Hepatocyte (in vitro differentiated cells): ENCODE measurements around the gene RAPGEF5. TPM values are rescaled to one million over a fixed set of nuclear protein-coding genes. Genes with fewer than 3 reads are reported as not detected.
"Not testable (repeated sequence)": the region's sequence is repeated elsewhere in the genome, so short reads cannot be mapped to it uniquely, and the experiment has no call there.

Experiments used
- DNase-seq: peaks from one replicate; pipeline ENCODE4 v3.0.0-alpha.2; 2016; ENCODE audit warnings: low spot score
- H2AFZ ChIP-seq: fragments of 200-600 bp; sonication (generic); 2 replicates; pipeline ENCODE4 v1.6.0; 2016; ENCODE audit warnings: antibody characterized with exemption, mild to moderate bottlenecking
- H3K27ac ChIP-seq: fragments of 200-600 bp; sonication (generic); 2 replicates; pipeline ENCODE4 v1.5.1; 2016; ENCODE audit warnings: mild to moderate bottlenecking
- H3K27me3 ChIP-seq: fragments of 200-600 bp; sonication (generic); 2 replicates; pipeline ENCODE4 v1.6.1; 2016
- H3K36me3 ChIP-seq: fragments of 200-600 bp; sonication (generic); replicated peaks from 2 replicates; pipeline ENCODE4 v1.5.1; 2016; ENCODE audit warnings: low read depth; ENCODE audit not compliant: insufficient read depth
- H3K4me1 ChIP-seq: fragments of 200-600 bp; sonication (generic); 2 replicates; pipeline ENCODE4 v1.5.1; 2016; ENCODE audit warnings: mild to moderate bottlenecking, moderate library complexity; ENCODE audit not compliant: insufficient read depth
- H3K4me2 ChIP-seq: fragments of 200-600 bp; sonication (generic); 2 replicates; pipeline ENCODE4 v1.6.0; 2016
- H3K4me3 ChIP-seq: fragments of 200-600 bp; sonication (generic); 2 replicates; pipeline ENCODE4 v1.5.1; 2016; ENCODE audit warnings: mild to moderate bottlenecking
- H3K79me2 ChIP-seq: fragments of 200-600 bp; sonication (generic); 2 replicates; pipeline ENCODE4 v1.6.0; 2017; ENCODE audit warnings: mild to moderate bottlenecking
- H3K9me2 ChIP-seq: fragments of 200-600 bp; sonication (generic); replicated peaks from 2 replicates; pipeline ENCODE4 v1.6.0; 2017; ENCODE audit warnings: mild to moderate bottlenecking; ENCODE audit not compliant: insufficient read depth
- H3K9me3 ChIP-seq: fragments of 200-600 bp; sonication (generic); 2 replicates; pipeline ENCODE4 v1.5.1; 2016; ENCODE audit warnings: low read depth, mild to moderate bottlenecking
- H4K20me1 ChIP-seq: fragments of 200-600 bp; sonication (generic); 2 replicates; pipeline ENCODE4 v1.6.0; 2016; ENCODE audit warnings: mild to moderate bottlenecking; ENCODE audit not compliant: insufficient read depth, poor library complexity, severe bottlenecking
- EZH2 ChIP-seq: fragments of 200-600 bp; sonication (generic); IDR thresholded peaks from 2 replicates; pipeline ENCODE4 v1.6.1; 2016; ENCODE audit warnings: antibody characterized with exemption, mild to moderate bottlenecking, borderline replicate concordance
- EZH2phosphoT487 ChIP-seq: fragments of 200-600 bp; sonication (generic); IDR thresholded peaks from one replicate; pipeline ENCODE4 v1.6.1; 2018; ENCODE audit warnings: antibody characterized with exemption, mild to moderate bottlenecking, low read depth, moderate library complexity; ENCODE audit not compliant: unreplicated experiment, severe bottlenecking
- WGBS: methylation state at CpG from one replicate; pipeline ENCODE4 v1.1.6; 2016; ENCODE audit warnings: low lambda C conversion rate; ENCODE audit errors: missing lambda C conversion rate; 5-methylcytosine and 5-hydroxymethylcytosine counted together
- polyA plus RNA-seq: library from polyadenylated mRNA; unstranded; fragments of >200 nt; fragmentation: Nextera tagmentation; extraction: Ambion mirVana; gene quantifications from 2 replicates; pipeline ENCODE4 v1.2.1, GENCODE V29; 2016
- total RNA-seq: library from RNA; depleted of rRNA; stranded (reverse); fragments of >200 nt; gene quantifications from 2 replicates; pipeline ENCODE4 v1.2.3, GENCODE V29; 2014
- TF ChIP-seq, protein P1 (sequence below): fragments of 200-600 bp; sonication (generic); IDR thresholded peaks from 2 replicates; pipeline ENCODE4 v1.5.1; 2016; ENCODE audit warnings: antibody characterized with exemption, mild to moderate bottlenecking; ENCODE audit not compliant: poor library complexity

Gene RAPGEF5
- total and polyA plus RNA-seq, 2 experiments from 2014 or later = 5.2 to 14.5 TPM

DNA sequence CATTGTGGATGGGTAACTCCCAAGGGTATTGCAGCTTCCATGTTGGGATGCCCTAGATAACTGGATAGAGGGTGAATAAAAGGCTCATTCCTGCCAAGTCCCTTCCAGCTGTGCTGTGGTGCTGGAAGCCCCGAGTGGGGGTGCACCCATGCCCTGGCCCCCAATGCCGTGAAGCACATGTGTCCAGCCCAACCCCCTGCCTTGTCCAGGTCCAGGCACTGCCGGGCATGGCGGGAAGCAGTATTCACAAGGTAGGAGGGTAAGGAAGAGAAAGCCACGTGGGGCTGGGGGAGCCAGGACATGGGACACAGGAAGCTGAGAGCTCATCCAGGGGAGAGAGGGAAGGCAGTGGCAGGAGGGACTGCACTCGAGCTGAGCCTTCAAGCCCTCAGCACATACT lies 263.0 kb downstream of the RAPGEF5 start:
- Histone ChIP-seq H3K27me3 (no peaks in the 10 kb centered on the region), H3K79me2 (no peaks in the 10 kb centered on the region), H3K36me3 (no peaks in the 10 kb centered on the region), H3K9me3 (no peaks in the 10 kb centered on the region), H3K4me2 (no peak overlapping the region), H3K4me3 (no peak overlapping the region), H3K27ac (no peak overlapping the region), H3K4me1 (no peaks in the 10 kb centered on the region), H4K20me1 (no peaks in the 10 kb centered on the region), H3K9me2 (no peaks in the 10 kb centered on the region), H2AFZ (no peak overlapping the region)
- DNase-seq = no peak
- TF ChIP-seq EZH2phosphoT487 (no peak), EZH2 (no peak)
- TF ChIP-seq, protein P1, sequence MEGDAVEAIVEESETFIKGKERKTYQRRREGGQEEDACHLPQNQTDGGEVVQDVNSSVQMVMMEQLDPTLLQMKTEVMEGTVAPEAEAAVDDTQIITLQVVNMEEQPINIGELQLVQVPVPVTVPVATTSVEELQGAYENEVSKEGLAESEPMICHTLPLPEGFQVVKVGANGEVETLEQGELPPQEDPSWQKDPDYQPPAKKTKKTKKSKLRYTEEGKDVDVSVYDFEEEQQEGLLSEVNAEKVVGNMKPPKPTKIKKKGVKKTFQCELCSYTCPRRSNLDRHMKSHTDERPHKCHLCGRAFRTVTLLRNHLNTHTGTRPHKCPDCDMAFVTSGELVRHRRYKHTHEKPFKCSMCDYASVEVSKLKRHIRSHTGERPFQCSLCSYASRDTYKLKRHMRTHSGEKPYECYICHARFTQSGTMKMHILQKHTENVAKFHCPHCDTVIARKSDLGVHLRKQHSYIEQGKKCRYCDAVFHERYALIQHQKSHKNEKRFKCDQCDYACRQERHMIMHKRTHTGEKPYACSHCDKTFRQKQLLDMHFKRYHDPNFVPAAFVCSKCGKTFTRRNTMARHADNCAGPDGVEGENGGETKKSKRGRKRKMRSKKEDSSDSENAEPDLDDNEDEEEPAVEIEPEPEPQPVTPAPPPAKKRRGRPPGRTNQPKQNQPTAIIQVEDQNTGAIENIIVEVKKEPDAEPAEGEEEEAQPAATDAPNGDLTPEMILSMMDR = no peak
- WGBS = 75% methylated on average over 6 of the region's 6 CpGs

DNA sequence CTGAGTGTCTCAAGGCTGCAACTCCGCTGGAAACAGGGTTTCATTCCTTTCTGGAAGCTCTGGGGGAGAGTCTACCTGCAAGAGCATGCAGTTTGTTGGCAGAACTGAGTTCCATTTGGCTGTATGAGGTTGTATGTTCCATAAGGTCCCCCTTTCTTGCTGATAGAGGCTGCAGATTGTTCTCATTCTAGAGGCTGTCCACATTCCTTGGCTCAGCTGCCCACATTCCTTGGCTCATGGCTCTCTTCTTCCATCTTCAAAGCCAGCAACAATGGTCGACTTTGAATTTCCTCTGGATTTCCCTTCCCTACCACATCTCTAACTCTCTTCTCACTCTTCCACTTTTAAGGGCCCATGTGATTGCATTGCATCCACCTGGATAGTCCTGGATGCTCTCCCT lies 264.0 kb downstream of the RAPGEF5 start:
- TF ChIP-seq EZH2 (no peak), EZH2phosphoT487 (no peak)
- TF ChIP-seq, protein P1 = no peak
- H2AFZ ChIP-seq = no peak overlapping the region
- no peaks in the 10 kb centered on the region for H3K27me3 ChIP-seq
- H3K9me2 ChIP-seq = no peaks in the 10 kb centered on the region
- DNase-seq = no peak
- WGBS = 72% methylated on average over 2 of the region's 2 CpGs
- no peaks in the 10 kb centered on the region for H3K4me1 ChIP-seq
- H3K79me2 ChIP-seq = no peaks in the 10 kb centered on the region
- H4K20me1 ChIP-seq = no peaks in the 10 kb centered on the region
- no peak overlapping the region for H3K4me2 ChIP-seq
- H3K36me3 ChIP-seq = no peaks in the 10 kb centered on the region
- no peak overlapping the region for H3K27ac ChIP-seq
- H3K9me3 ChIP-seq = no peaks in the 10 kb centered on the region
- no peak overlapping the region for H3K4me3 ChIP-seq

DNA sequence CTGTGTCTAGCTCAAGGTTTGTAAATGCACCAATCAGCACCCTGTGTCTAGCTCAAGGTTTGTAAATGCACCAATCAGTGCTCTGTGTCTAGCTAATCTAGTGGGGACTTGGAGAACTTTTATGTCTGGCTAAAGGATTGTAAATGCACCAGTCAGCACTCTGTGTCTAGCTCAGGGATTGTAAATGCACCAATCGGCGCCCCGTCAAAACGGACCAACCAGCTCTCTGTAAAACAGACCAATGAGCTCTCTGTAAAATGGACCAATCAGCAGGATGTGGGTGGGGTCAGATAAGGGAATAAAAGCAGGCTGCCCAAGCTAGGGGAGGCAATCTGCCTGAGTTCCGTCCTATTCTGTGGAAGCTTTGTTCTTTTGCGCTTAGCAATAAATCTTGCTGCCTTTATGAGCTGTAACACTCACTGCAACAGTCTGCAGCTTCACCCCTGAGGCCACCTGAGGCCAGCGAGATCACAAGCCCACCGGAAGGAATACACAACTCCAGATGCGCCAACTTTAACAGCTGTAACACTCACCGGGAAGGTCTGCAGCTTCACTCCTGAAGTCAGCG lies 265.9 kb downstream of the RAPGEF5 start:
- H3K4me3 ChIP-seq, H3K27me3 ChIP-seq, H4K20me1 ChIP-seq, H3K9me3 ChIP-seq, H3K9me2 ChIP-seq, H3K79me2 ChIP-seq, DNase-seq, H2AFZ ChIP-seq, H3K4me2 ChIP-seq, H3K36me3 ChIP-seq, H3K27ac ChIP-seq, H3K4me1 ChIP-seq: not testable (repeated sequence)
- WGBS = 85% methylated on average over 11 of the region's 11 CpGs

DNA sequence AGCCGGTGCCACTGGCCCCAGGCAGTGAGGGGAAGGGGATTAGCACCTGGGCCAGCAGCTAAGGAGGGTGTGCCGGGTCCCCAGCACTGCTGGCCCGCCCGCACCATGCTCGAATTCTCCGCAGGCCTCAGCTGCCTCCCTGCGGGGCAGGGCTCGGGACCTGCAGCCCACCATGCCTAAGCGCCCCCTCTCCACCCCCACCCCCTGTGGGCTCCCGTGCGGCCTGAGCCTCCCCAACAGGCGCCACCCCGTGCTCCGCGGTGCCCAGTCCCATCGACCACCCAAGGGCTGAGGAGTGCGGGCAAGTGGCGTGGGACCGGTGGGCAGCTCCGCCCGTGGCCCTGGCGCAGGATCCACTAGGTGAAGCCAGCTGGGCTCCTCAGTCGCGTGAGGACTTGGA lies 266.4 kb downstream of the RAPGEF5 start:
- no peak for DNase-seq
- Histone ChIP-seq H3K9me3 (no peaks in the 10 kb centered on the region), H3K4me3 (no peak overlapping the region), H2AFZ (no peak overlapping the region), H3K36me3 (no peaks in the 10 kb centered on the region), H3K4me2 (no peak overlapping the region), H4K20me1 (no peaks in the 10 kb centered on the region), H3K4me1 (no peaks in the 10 kb centered on the region), H3K9me2 (no peaks in the 10 kb centered on the region), H3K27ac (no peak overlapping the region), H3K27me3 (no peaks in the 10 kb centered on the region), H3K79me2 (no peaks in the 10 kb centered on the region)
- TF ChIP-seq EZH2 (no peak), EZH2phosphoT487 (no peak)
- TF ChIP-seq, protein P1 = no peak
- 95% methylated on average over 22 of the region's 24 CpGs for WGBS
